ENCODE data around the gene FBXW8. TPM values are rescaled to one million over a fixed set of nuclear protein-coding genes. Genes with fewer than 3 reads are reported as not detected.

Gene FBXW8
- total and polyA plus RNA-seq, 2 donors (not counting 1 experiment from before 2014, with no cell fraction given): 12.1 to 23.5 TPM

DNA sequence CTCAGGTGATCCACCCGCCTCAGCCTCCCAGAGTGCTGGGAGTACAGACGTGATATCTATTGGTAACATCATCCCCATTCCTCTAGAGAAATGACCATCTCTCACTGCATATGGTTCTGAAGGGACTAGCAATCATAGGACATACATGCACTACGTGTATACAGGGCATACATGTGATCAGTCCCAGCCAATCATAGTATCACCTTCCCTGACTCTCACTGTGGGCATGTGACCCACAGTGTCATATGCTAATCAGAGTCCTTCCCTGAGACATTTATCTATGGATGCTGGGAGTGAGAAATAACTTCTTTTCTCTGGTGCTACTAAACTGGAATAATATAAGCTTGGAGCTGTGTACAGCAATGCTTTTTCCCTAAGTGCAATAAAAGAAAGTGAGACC is 12.1 kb upstream of the FBXW8 start:
- Mint-ChIP-seq H3K27ac (no peak overlapping the region), H3K4me3 (no peak overlapping the region), H3K4me1 (no peaks in the 10 kb centered on the region), H3K27me3 (peaks cover 44% of the 10 kb centered on the region), H3K9me3 (ENCODE audit: insufficient read depth) (no peaks in the 10 kb centered on the region)
- 67% methylated on average over 3 of the region's 3 CpGs for WGBS (ENCODE audit: insufficient coverage)
- H3K4me2 ChIP-seq (replicated peaks; ENCODE audit: low read depth, low read length, poor library complexity, severe bottlenecking): no peak overlapping the region
- no peak overlapping the region for H2AFZ ChIP-seq (ENCODE audit: insufficient read depth, low read depth, low read length, poor library complexity, severe bottlenecking)
- H3K9me3 ChIP-seq (ENCODE audit: control extremely low read depth in 1 of 3, control insufficient read depth in 2 of 3, insufficient read depth in 1 of 3, low read length in 2 of 3): peaks cover 0 to 2% (median 0%) of the 10 kb centered on the region in 3 donors
- ChIA-PET POLR2A (no interaction called here), CTCF (interaction anchor here (0.6 kb wide), 1 partner anchor 173 kb away, joined by 3 read pairs; no protein-coding TSS in a partner anchor)
- intact Hi-C loops (cut with micrococcal nuclease): no loop called here
- TF ChIP-seq EZH2 (IDR thresholded peaks at IDR 0.05; ENCODE audit: borderline replicate concordance, insufficient read depth, low read depth, low read length, poor library complexity, severe bottlenecking): no peak
- TF ChIP-seq, protein P1, sequence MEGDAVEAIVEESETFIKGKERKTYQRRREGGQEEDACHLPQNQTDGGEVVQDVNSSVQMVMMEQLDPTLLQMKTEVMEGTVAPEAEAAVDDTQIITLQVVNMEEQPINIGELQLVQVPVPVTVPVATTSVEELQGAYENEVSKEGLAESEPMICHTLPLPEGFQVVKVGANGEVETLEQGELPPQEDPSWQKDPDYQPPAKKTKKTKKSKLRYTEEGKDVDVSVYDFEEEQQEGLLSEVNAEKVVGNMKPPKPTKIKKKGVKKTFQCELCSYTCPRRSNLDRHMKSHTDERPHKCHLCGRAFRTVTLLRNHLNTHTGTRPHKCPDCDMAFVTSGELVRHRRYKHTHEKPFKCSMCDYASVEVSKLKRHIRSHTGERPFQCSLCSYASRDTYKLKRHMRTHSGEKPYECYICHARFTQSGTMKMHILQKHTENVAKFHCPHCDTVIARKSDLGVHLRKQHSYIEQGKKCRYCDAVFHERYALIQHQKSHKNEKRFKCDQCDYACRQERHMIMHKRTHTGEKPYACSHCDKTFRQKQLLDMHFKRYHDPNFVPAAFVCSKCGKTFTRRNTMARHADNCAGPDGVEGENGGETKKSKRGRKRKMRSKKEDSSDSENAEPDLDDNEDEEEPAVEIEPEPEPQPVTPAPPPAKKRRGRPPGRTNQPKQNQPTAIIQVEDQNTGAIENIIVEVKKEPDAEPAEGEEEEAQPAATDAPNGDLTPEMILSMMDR (IDR thresholded peaks at IDR 0.05): no peak
- ATAC-seq (ENCODE audit: low read depth) (no peak), DNase-seq (no peak)
- no peak overlapping the region for H3K9ac ChIP-seq (ENCODE audit: low read length)
- H3K27me3 ChIP-seq (replicated peaks in 1 of 4; ENCODE audit: control extremely low read depth in 1 of 4, control insufficient read depth in 3 of 4, insufficient read depth in 4 of 4, low read length in 3 of 4): peaks cover 0 to 9% (median 4%) of the 10 kb centered on the region in 4 experiments
- H3K27ac ChIP-seq (ENCODE audit: low read length in 2 of 2): no peak overlapping the region
- H3K36me3 ChIP-seq (replicated peaks in 1 of 2; ENCODE audit: control extremely low read depth in 1 of 2, control insufficient read depth in 1 of 2, extremely low read depth in 1 of 2, insufficient read depth in 2 of 2, low read length in 1 of 2): no peaks in the 10 kb centered on the region
- no peaks in the 10 kb centered on the region for H4K20me1 ChIP-seq (ENCODE audit: control insufficient read depth, insufficient read depth, low read length, poor library complexity, severe bottlenecking)
- no peaks in the 10 kb centered on the region for H3K79me2 ChIP-seq (ENCODE audit: control insufficient read depth, insufficient read depth, low read length)
- no peak overlapping the region for H3K4me3 ChIP-seq (ENCODE audit: control extremely low read depth in 1 of 5, extremely low read depth in 1 of 5, insufficient read depth in 1 of 5, low read depth in 2 of 5, low read length in 4 of 5)
- no peaks in the 10 kb centered on the region for H3K4me1 ChIP-seq (ENCODE audit: control insufficient read depth in 2 of 2, insufficient read depth in 2 of 2, low read length in 2 of 2)

DNA sequence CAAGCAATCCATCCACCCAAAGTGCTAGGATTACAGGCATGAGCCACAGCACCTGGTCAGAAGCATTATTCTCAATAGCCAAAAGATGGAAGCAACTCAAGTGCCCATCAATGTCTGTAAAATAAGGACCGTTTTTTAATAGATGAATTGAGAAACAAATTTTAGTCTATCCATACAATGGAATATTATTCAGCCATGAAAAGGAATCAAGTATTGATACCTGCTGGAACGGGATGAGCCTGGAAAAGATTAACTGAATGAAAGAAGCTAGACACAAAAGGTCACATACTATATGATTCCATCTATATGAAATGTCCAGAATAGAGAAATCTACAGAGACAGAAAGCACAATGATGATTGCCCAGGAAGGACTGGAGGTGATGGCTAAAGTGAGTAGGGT is 9.1 kb upstream of the FBXW8 start:
- POLR2A ChIA-PET: no interaction called here
- intact Hi-C loops (cut with micrococcal nuclease): no loop called here
- H3K27me3 Mint-ChIP-seq: peaks cover 41% of the 10 kb centered on the region

More for the DNA sequence above, 9.1 kb upstream of the FBXW8 start:
- ATAC-seq (ENCODE audit: low read depth): no peak
- Histone ChIP-seq H3K4me2 (replicated peaks; ENCODE audit: low read depth, low read length, poor library complexity, severe bottlenecking) (no peak overlapping the region), H4K20me1 (ENCODE audit: control insufficient read depth, insufficient read depth, low read length, poor library complexity, severe bottlenecking) (no peaks in the 10 kb centered on the region), H3K27ac (ENCODE audit: low read length in 2 of 2) (no peak overlapping the region), H3K79me2 (ENCODE audit: control insufficient read depth, insufficient read depth, low read length) (no peaks in the 10 kb centered on the region), H2AFZ (ENCODE audit: insufficient read depth, low read depth, low read length, poor library complexity, severe bottlenecking) (no peak overlapping the region), H3K4me3 (ENCODE audit: control extremely low read depth in 1 of 5, extremely low read depth in 1 of 5, insufficient read depth in 1 of 5, low read depth in 2 of 5, low read length in 4 of 5) (no peak overlapping the region), H3K9ac (ENCODE audit: low read length) (no peak overlapping the region), H3K27me3 (replicated peaks in 1 of 4; ENCODE audit: control extremely low read depth in 1 of 4, control insufficient read depth in 3 of 4, insufficient read depth in 4 of 4, low read length in 3 of 4) (peaks cover 0 to 13% (median 4%) of the 10 kb centered on the region in 4 experiments), H3K9me3 (ENCODE audit: control extremely low read depth in 1 of 3, control insufficient read depth in 2 of 3, insufficient read depth in 1 of 3, low read length in 2 of 3) (peaks cover 0 to 2% (median 0%) of the 10 kb centered on the region in 3 donors), H3K36me3 (replicated peaks in 1 of 2; ENCODE audit: control extremely low read depth in 1 of 2, control insufficient read depth in 1 of 2, extremely low read depth in 1 of 2, insufficient read depth in 2 of 2, low read length in 1 of 2) (no peaks in the 10 kb centered on the region), H3K4me1 (ENCODE audit: control insufficient read depth in 2 of 2, insufficient read depth in 2 of 2, low read length in 2 of 2) (no peaks in the 10 kb centered on the region)
- Mint-ChIP-seq H3K4me1 (no peaks in the 10 kb centered on the region), H3K4me3 (no peak overlapping the region), H3K9me3 (ENCODE audit: insufficient read depth) (no peaks in the 10 kb centered on the region), H3K27ac (no peak overlapping the region)
- CTCF ChIA-PET: no interaction called here
- TF ChIP-seq EZH2 (IDR thresholded peaks at IDR 0.05; ENCODE audit: borderline replicate concordance, insufficient read depth, low read depth, low read length, poor library complexity, severe bottlenecking): no peak
- TF ChIP-seq, protein P1 (IDR thresholded peaks at IDR 0.05): no peak
- no CpG with 5 or more reads among the region's 2 CpGs for WGBS (ENCODE audit: insufficient coverage)
- no peak for DNase-seq
